ENCODE measurements around the gene TACC2. TPM values are rescaled to one million over a fixed set of nuclear protein-coding genes. Genes with fewer than 3 reads are reported as not detected.

The TACC2 gene
- total and polyA plus RNA-seq, 9 of the 15 experiments (the other 6 are each of a cell fraction or from before 2014, with no cell fraction given), result under 0.01 to 0.35 (median 0.03) TPM; not detected in 6

DNA sequence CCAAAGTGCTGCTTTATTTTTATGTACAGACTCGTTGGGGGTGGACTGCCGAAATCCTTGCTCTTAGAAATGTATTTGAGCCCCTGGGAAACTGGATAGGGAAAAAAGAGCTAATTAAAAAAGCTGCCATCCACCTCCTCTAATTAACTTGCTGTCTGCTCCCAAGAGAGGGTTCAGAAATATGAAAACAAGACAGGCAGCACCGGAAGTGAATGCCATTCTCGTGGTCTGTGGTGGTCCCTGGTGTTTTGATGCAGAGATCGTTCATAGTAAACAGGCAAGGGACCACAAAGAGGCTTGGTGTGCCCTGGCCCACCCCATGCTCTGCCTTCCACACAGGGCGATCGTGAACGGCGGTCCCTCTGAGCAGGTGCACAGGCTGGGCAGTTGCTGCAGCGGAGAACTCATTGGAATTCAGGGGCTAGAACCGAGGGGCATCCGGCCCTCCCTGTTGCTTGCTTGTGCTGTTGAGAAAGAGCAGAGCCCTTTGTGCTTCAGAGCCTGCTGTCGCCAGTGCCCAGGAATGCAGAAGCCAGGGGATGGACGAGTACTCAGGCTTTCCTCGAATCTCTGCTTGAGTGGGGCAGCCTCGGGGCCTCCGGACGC lies 203.1 kb downstream of the TACC2 start (continued):
- no peak for TF ChIP-seq PRDM10 (IDR thresholded peaks at IDR 0.05; ENCODE audit: partially characterized antibody)
- TF ChIP-seq ZC3H8 (IDR thresholded peaks at IDR 0.05), result no peak

DNA sequence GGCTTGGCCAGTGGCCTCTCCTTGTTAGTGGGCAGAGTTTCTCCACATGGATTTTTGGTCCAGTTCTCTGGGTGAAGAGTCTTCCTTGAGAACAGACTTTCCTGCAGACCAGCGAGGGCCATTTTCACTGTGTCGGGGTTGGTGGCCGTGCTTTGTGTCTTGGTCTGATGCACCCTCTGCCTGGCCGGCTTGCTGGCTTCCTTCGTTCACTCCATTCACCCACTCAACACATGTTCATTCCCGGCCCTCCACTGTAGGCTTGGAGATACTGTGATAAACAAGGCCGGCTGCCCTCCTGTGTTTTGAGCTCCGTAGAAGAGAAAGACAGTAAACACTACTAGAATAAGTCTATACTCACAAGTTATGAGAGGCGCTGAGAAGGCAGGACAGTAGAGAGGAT lies 205.3 kb downstream of the TACC2 start:
- FAIRE-seq (no peak), DNase-seq (ENCODE audit: extremely low read depth in 1 of 4, low spot score in 3 of 4) (no peak), ATAC-seq (no peak)
- H3K27me3 ChIP-seq (ENCODE audit: control insufficient read depth in 2 of 2, insufficient read depth in 2 of 2, low read length in 2 of 2), result peaks cover 5 to 54% of the 10 kb centered on the region in 2 experiments; a peak in 4 of 5 replicates
- no peak overlapping the region for H3K4me3 ChIP-seq
- in situ Hi-C loops (cut with MboI), result no loop called here
- H3K9me1 ChIP-seq (ENCODE audit: control insufficient read depth, insufficient read depth, low read length), result no peaks in the 10 kb centered on the region
- no peak overlapping the region for H2AFZ ChIP-seq (ENCODE audit: low read depth, low read length)
- no peaks in the 10 kb centered on the region for H3K36me3 ChIP-seq (ENCODE audit: control insufficient read depth, insufficient read depth, low read length)
- no peaks in the 10 kb centered on the region for H3K79me2 ChIP-seq (ENCODE audit: control insufficient read depth, insufficient read depth, low read length)
- TF ChIP-seq, protein P1, sequence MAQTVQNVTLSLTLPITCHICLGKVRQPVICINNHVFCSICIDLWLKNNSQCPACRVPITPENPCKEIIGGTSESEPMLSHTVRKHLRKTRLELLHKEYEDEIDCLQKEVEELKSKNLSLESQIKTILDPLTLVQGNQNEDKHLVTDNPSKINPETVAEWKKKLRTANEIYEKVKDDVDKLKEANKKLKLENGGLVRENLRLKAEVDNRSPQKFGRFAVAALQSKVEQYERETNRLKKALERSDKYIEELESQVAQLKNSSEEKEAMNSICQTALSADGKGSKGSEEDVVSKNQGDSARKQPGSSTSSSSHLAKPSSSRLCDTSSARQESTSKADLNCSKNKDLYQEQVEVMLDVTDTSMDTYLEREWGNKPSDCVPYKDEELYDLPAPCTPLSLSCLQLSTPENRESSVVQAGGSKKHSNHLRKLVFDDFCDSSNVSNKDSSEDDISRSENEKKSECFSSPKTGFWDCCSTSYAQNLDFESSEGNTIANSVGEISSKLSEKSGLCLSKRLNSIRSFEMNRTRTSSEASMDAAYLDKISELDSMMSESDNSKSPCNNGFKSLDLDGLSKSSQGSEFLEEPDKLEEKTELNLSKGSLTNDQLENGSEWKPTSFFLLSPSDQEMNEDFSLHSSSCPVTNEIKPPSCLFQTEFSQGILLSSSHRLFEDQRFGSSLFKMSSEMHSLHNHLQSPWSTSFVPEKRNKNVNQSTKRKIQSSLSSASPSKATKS (CRISPR knock-in tag; IDR thresholded peaks at IDR 0.05), result no peak
- TF ChIP-seq SPI1 (IDR thresholded peaks at IDR 0.05; ENCODE audit: borderline replicate concordance, low read depth, low read length), result no peak
- no peak for TF ChIP-seq TCFL5 (CRISPR knock-in tag; conservative IDR thresholded peaks at IDR 0.05)
- TF ChIP-seq ZC3H8 (IDR thresholded peaks at IDR 0.05), result no peak
- no peak for TF ChIP-seq ZFP36 (IDR thresholded peaks at IDR 0.05; ENCODE audit: low read depth, low read length, partially characterized antibody)
- no peak for TF ChIP-seq ZNF76 (CRISPR knock-in tag; IDR thresholded peaks at IDR 0.05; ENCODE audit: borderline replicate concordance)
- TF ChIP-seq MXD1 (CRISPR knock-in tag; IDR thresholded peaks at IDR 0.05; ENCODE audit: borderline replicate concordance, poor library complexity, severe bottlenecking), result no peak
- H3K4me1 ChIP-seq (replicated peaks in 1 of 2; ENCODE audit: control insufficient read depth in 2 of 2, insufficient read depth in 2 of 2, low read length in 2 of 2), result no peaks in the 10 kb centered on the region
- H3K27ac ChIP-seq (ENCODE audit: extremely low read depth, low read depth, low read length), result no peak overlapping the region
- H3K9me3 ChIP-seq (replicated peaks; ENCODE audit: control insufficient read depth, insufficient read depth, low read depth, low read length), result no peaks in the 10 kb centered on the region
- H4K20me1 ChIP-seq (replicated peaks; ENCODE audit: control insufficient read depth, insufficient read depth, low read length), result no peaks in the 10 kb centered on the region
- ChIA-PET POLR2A (no interaction called here), CTCF (ENCODE audit: low intra/inter-chr PET ratio) (no interaction called here)
- WGBS (ENCODE audit: insufficient coverage, low coverage, missing lambda C conversion rate), result 6% methylated on average over 7 of the region's 9 CpGs
- BruUV-seq (replicated peaks), result no TSS peak
- intact Hi-C loops (cut with micrococcal nuclease), result no loop called here
- H3K9ac ChIP-seq (ENCODE audit: insufficient read depth in 1 of 2, low read depth in 2 of 2, low read length in 2 of 2), result no peak overlapping the region
- no peak overlapping the region for H3K4me2 ChIP-seq (ENCODE audit: insufficient read depth, low read length)
